ENCODE measurements around the gene GNG8.

GRCh38 chr19:46610851-46611770 lies 24.9 kb downstream of the GNG8 start:
- TF ChIP-seq CTCF (IDR thresholded peaks at IDR 0.05): no peak
- no peak for TF ChIP-seq POLR2AphosphoS5 (IDR thresholded peaks at IDR 0.05)
- TF ChIP-seq POLR2A (IDR thresholded peaks at IDR 0.05): no peak
- no peak for TF ChIP-seq EP300 (IDR thresholded peaks at IDR 0.05)
